COLO829 (cell line): ENCODE results near the gene GLI3.

Experiments used
- DNase-seq: peaks from one replicate; pipeline ENCODE4 v3.0.0; 2012; ENCODE audit warnings: low spot score

Gene GLI3

GRCh38 chr7:42175834-42176723 is 60.9 kb downstream of the GLI3 start:
- DNase-seq: peak; percentile 96

- no peak for DNase-seq
These were observed 62.6 kb downstream of the GLI3 start for GRCh38 chr7:42174391-42174912.

DNA sequence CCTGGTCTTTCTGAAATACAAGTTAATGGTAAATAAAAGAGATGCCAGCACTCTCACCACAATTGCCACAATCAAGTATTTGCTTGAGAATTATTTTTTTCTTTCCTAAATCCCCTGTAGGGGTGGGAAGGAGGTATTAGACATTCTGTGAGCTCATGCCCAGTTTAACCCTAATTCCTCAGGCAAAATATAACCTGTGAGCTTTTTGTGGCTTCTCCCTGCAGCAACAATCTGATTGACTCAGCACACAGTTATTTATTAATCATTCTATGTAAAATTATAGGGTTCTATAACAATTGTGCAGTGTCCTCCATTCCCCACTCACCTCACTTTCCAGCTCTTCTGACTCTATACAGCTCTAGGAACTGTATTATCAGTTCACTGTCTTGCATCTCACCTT is 66.3 kb downstream of the GLI3 start:
- no peak for DNase-seq

DNA sequence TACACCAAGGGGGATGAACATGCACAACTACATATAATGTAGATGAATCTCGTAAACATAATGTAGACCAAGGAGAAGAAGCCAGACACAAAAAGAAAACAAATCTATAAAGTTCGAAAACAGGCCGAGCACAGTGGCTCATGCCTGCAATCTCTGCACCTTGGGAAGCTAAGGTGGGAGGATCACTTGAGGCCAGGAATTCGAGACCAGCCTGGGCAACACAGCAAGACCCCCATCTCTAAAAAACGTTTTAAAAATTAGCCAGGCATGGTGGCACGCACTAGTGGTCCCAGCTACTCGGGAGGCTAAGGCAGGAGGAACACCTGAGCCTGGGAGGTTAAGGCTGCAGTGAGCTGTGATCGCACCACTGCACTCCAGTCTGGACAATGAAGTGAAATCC is 68.5 kb downstream of the GLI3 start:
- no peak for DNase-seq

DNA sequence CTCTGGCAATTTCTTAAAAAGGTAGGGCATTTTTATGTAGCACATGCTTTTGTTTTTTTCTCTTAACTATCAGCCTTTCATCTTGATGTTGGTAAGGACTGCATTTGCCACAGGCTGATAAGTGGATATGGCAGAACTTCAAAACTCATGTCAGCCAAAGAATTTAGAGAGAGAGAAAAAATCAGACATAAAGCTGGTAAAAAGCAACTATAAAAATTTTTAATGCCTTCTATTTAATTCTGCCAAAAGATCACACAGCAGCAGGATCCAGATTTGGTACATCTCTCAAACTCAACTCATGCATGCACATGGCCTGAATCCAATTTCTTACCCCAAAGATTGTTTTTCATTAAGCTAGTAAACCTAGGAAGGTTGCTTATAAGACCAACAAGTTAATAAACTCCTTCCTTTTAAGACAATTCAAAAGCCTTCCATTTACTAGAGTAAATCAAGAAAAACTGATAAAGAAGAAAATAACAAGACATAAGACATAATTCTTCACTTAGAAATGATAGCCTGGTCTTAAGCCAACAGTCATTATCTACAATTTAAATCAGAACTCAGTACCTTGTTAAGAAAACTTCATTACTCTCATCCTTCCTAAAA is 69.3 kb downstream of the GLI3 start:
- DNase-seq: no peak

DNA sequence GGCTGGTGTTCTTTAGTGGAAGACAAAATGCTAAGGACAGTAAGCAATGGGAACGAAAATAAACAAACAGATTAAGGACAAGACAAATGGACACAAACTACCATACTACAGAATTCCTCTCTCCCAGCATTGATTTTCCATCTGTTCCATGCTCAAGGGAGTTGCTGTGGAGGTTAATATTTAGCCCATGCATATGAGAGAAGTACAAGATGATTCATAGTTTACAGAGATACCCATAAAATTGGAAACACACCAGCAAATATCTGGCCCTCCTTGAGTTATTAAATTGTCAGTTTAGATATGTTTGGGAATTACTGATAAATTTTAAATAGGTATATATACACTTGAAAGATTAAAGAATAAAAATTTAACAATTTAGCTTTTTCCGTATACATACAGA is 69.8 kb downstream of the GLI3 start:
- DNase-seq: no peak

- no peak for DNase-seq
These were observed 72.1 kb downstream of the GLI3 start for GRCh38 chr7:42164881-42165428.

- DNase-seq: no peak
These were observed 74.3 kb downstream of the GLI3 start for GRCh38 chr7:42162560-42163325.

DNA sequence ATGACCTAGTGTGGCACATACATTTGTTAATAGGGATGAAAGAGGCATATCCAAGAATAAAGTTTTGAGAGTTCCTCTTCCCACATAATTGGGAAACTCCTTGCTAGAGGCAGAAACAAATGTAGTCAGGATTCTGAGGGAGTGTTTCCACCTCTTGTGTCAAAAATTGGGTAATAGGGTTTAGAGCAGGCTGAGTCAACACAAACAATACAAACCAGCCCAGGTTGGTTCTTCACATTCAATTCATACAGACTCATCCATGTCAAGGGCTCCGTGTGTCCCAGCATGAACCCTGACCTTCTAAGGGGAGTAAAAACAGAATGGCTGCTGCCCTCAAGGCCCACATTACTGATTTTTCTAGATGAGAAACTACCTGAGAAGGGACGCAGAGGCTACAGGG is 75.3 kb downstream of the GLI3 start:
- DNase-seq: no peak

DNA sequence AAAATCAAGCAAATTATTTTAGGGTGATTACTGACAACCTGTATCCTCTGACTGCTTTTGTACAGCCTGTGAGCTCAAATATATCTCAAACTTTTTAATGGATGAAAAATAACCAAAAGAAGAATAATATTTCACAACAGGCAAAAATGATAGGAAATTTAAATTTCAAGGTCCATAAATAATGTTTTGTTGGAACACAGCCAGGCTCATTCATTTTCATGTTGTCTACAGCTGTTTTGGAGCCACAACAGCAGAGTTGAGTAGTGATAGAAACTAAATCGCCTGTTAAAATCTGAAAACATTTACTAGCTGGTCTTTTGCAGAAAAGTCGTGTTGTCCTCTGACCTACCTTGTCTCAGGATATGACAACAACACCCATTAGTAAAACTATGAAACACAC is 75.9 kb downstream of the GLI3 start:
- no peak for DNase-seq

- DNase-seq: no peak
These were observed 77.9 kb downstream of the GLI3 start for GRCh38 chr7:42159130-42159529.

DNA sequence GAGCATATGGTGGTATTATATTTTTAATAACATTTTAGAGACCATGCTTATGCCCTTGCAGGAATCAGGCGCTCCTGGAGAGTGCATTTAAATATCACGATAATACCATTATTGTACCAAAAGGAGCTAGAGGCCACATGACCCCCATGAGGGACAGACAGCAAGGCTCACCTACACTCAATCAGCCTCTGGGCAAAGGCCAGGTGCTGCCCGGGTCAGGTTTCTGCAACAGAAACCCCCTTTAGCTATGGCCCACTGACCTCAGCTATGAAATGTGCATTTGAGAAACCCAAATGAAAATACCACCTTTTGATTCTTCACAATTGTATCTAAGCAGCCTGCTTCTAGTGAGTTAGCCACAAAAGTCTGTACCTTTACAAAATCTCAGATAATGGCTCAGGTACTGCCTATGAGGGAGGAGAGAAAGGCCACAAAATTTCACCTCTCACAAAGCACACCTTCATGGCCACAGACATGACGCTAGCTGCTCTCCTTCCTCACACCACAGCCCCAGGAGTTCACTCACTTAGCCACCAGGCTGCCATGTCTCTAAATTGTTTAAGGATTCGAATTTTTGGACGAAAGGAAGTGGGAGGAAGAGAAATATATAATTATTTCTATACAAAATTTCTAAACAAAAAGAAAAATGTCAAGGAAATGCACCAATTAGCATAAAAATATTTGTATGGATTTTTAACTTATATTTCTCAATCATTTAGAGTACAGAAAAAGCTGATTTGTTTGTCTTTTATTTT is 79.9 kb downstream of the GLI3 start:
- DNase-seq: no peak

GRCh38 chr7:42156291-42156865 is 80.6 kb downstream of the GLI3 start:
- peak; percentile 83 for DNase-seq

- no peak for DNase-seq
These were observed 81.3 kb downstream of the GLI3 start for GRCh38 chr7:42155584-42156290.

DNA sequence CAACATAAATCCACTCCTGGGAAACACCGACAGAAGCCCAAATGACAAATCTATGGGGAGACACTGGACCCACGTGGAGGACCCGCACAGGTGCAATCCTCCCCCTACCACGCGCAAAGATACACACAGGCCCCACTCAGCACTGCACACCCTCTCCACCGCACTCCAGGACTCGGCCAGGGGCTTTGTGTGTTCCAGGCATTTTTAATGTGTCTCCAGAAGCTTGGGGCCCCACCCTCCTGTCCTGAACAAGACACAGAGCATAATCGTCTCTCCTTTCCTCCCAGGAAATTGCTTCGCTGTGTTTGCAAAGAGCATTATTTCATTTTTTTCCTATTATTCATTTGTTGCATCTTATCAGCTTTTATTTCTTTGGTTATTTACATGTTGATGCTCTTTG is 82.8 kb downstream of the GLI3 start:
- DNase-seq: no peak

- DNase-seq: peak; percentile 45
These were observed 84.4 kb downstream of the GLI3 start for GRCh38 chr7:42152329-42153205.

GRCh38 chr7:42151309-42151708 is 85.7 kb downstream of the GLI3 start:
- DNase-seq: no peak

DNA sequence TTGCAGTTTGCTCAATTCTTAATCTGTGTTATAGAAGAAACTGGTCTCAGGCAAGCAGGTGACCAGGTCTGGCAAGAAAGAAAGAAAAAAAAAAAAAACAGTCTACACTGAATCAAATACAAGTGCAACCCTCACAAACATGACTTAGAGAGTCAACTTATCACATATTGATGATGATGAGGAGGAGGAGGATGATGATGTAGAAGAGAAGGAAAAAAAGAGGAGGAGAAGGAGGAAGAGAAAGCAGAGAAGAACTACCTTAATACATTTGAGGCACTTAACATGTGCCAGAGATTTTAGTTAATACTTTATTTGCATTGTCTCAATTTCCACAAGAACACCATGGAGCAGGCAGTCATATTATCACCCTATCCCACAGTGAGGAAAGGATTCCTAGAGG is 91.5 kb downstream of the GLI3 start:
- DNase-seq: no peak

DNA sequence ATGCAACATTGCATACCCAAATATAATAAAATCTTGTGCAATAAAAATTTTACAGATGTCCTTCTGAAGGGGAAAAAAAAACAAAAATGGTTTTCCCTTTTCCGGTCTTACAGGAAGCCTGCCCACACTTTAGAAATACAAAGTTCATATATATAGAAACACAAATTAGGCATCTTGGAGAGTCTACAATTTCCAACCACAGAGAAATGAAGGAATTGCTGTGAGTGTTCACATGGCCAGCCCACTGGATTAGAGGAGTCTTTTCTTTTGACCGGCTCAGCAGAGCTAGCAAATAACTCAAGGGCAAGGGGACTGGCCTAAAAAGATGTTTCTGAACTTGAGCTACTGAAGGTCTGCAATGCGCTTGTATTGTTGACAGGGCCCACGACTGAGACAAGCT is 92.4 kb downstream of the GLI3 start:
- no peak for DNase-seq
